OCI-LY3 (cell line): Measurements from ENCODE around the gene TARM1.

ENCODE experiments used
- CTCF ChIP-seq: fragments of 200-600, 300-600 bp; sonication (generic); IDR thresholded peaks from 2 replicates; pipeline ENCODE4 v1.5.1; 2014; ENCODE audit warnings: antibody characterized with exemption, low read length, low read depth
- EZH2phosphoT487 ChIP-seq: fragments of 200-600 bp; shearing (Covaris generic); IDR thresholded peaks from 2 replicates; pipeline ENCODE4 v1.6.1; 2018; ENCODE audit warnings: antibody characterized with exemption, mixed run types, low read depth

GRCh38 chr19:54029301-54029700 lies 51.9 kb downstream of the TARM1 start:
- TF ChIP-seq CTCF (no peak), EZH2phosphoT487 (no peak)
